HG02759 (cell line): ENCODE measurements around the gene ESPL1.

Experiments
- ATAC-seq: cut with Tn5 transposase; IDR thresholded peaks from one replicate; pipeline ENCODE4 v1.9.1; 2021; ENCODE audit warnings: mild to moderate bottlenecking, moderate library complexity; ENCODE audit not compliant: unreplicated experiment

The ESPL1 gene

GRCh38 chr12:53230108-53230845 lies 37.8 kb upstream of the ESPL1 start:
- no peak for ATAC-seq

- no peak for ATAC-seq
Measured at GRCh38 chr12:53231671-53231920, 36.5 kb upstream of the ESPL1 start.

GRCh38 chr12:53231921-53232645 lies 36.0 kb upstream of the ESPL1 start, which contains the start of gene RARG:
TSS of gene RARG (minus strand) at chr12:53232209. CDS start at chr12:53227545, 4,664 bp downstream.
- no peak for ATAC-seq

- no peak for ATAC-seq
Measured at GRCh38 chr12:53232646-53233461, 35.2 kb upstream of the ESPL1 start.

GRCh38 chr12:53233671-53234121 lies 34.4 kb upstream of the ESPL1 start:
- no peak for ATAC-seq

GRCh38 chr12:53234271-53234914 lies 33.7 kb upstream of the ESPL1 start:
- no peak for ATAC-seq

- ATAC-seq = no peak
Measured at GRCh38 chr12:53235164-53235563, 32.9 kb upstream of the ESPL1 start.

GRCh38 chr12:53235742-53236442 lies 32.2 kb upstream of the ESPL1 start:
- no peak for ATAC-seq

- no peak for ATAC-seq
Measured at GRCh38 chr12:53236443-53237111, 31.5 kb upstream of the ESPL1 start.

- ATAC-seq = no peak
Measured at GRCh38 chr12:53239643-53240258, 28.3 kb upstream of the ESPL1 start.

- no peak for ATAC-seq
Measured at GRCh38 chr12:53241623-53242412, 26.3 kb upstream of the ESPL1 start.

- no peak for ATAC-seq
Measured at GRCh38 chr12:53244337-53244736, 23.8 kb upstream of the ESPL1 start.

GRCh38 chr12:53245286-53245685 lies 22.8 kb upstream of the ESPL1 start:
- ATAC-seq = no peak

- peak; percentile 90 for ATAC-seq
Measured at GRCh38 chr12:53251477-53252348, 16.4 kb upstream of the ESPL1 start.

GRCh38 chr12:53252349-53252916 lies 15.7 kb upstream of the ESPL1 start:
- peak; percentile 2 for ATAC-seq

- no peak for ATAC-seq
Measured at GRCh38 chr12:53253298-53253697, 14.8 kb upstream of the ESPL1 start.

- no peak for ATAC-seq
Measured at GRCh38 chr12:53254816-53255545, 13.1 kb upstream of the ESPL1 start.
